NT2/D1 (cell line): ENCODE measurements around the gene SQSTM1.
A peak's percentile ranks its signal among the peaks of the same experiment; 100 is the strongest.

ENCODE experiments used
- DNase-seq: peaks from one replicate; pipeline ENCODE4 v3.0.0-alpha.2; 2011; ENCODE audit warnings: low read depth, low spot score
- H3K27me3 ChIP-seq: 2 replicates; pipeline ENCODE4 v1.6.0; 2011; ENCODE audit warnings: mild to moderate bottlenecking; ENCODE audit not compliant: insufficient read length, insufficient read depth
- H3K36me3 ChIP-seq: 2 replicates; pipeline ENCODE4 v1.6.1; 2011; ENCODE audit warnings: mild to moderate bottlenecking, low read length, mixed read lengths; ENCODE audit not compliant: insufficient read depth, insufficient read length
- H3K4me1 ChIP-seq: 2 replicates; pipeline ENCODE4 v1.5.1; 2011; ENCODE audit not compliant: insufficient read depth, insufficient read length
- H3K4me3 ChIP-seq: 2 replicates; pipeline ENCODE4 v1.5.1; 2011; ENCODE audit warnings: low read depth; ENCODE audit not compliant: insufficient read length
- H3K9ac ChIP-seq: 2 replicates; pipeline ENCODE4 v1.6.0; 2011; ENCODE audit warnings: low read depth; ENCODE audit not compliant: insufficient read length
- H3K9me3 ChIP-seq: 2 replicates; pipeline ENCODE4 v1.5.1; 2011; ENCODE audit warnings: mild to moderate bottlenecking, low read length; ENCODE audit not compliant: insufficient read depth
- SUZ12 ChIP-seq: IDR thresholded peaks from 2 replicates; pipeline ENCODE4 v1.6.1; 2011; ENCODE audit not compliant: insufficient read length, insufficient read depth; ENCODE audit errors: extremely low read depth
- YY1 ChIP-seq: IDR thresholded peaks from 2 replicates; pipeline ENCODE4 v1.6.1; 2011; ENCODE audit not compliant: insufficient read length, insufficient read depth
- ZNF274 ChIP-seq: IDR thresholded peaks from 2 replicates; pipeline ENCODE4 v1.6.1; 2011; ENCODE audit warnings: mild to moderate bottlenecking, low read depth, low read length

SQSTM1 gene

DNA sequence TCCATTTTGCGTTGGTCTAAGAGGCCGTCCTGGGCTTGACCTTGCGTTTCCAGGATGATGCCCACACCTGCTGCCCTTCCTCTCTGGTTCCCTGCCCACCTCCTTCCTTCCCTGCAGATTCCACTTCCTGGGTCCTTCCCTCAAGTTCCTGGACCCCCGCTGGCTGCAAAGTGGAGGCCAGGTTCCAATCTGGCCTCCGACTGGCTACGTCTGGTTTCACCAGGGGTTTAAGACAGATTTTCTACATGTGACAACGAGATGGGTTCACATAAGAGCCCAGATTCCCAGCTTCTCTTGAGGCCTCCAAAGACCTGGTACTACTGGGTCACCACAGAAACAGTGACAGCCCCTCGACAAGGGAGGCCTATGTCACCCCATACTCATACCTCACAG, 16.2 kb upstream of the SQSTM1 start:
- H3K9me3 ChIP-seq = no peaks in the 10 kb centered on the region
- TF ChIP-seq SUZ12 (no peak), ZNF274 (no peak), YY1 (no peak)
- H3K4me3 ChIP-seq = no peak overlapping the region
- no peak for DNase-seq
- peaks cover 26% of the 10 kb centered on the region for H3K4me1 ChIP-seq
- H3K27me3 ChIP-seq = no peaks in the 10 kb centered on the region
- peaks cover 23% of the 10 kb centered on the region for H3K36me3 ChIP-seq
- no peak overlapping the region for H3K9ac ChIP-seq

- peak overlapping the region; percentile 75 for H3K4me3 ChIP-seq
- H3K27me3 ChIP-seq = no peaks in the 10 kb centered on the region
- peaks cover 24% of the 10 kb centered on the region for H3K4me1 ChIP-seq
- H3K9me3 ChIP-seq = no peaks in the 10 kb centered on the region
- DNase-seq = no peak
- peak overlapping the region; percentile 81 for H3K9ac ChIP-seq
- TF ChIP-seq YY1 = no peak
- TF ChIP-seq SUZ12 = no peak
- TF ChIP-seq ZNF274 = no peak
- H3K36me3 ChIP-seq = peaks cover 17% of the 10 kb centered on the region
Measured at GRCh38 chr5:179805070-179805528, 15.6 kb upstream of the SQSTM1 start.

GRCh38 chr5:179805529-179806249, 15.0 kb upstream of the SQSTM1 start:
- Histone ChIP-seq H3K27me3 (no peaks in the 10 kb centered on the region), H3K36me3 (peaks cover 12% of the 10 kb centered on the region), H3K9ac (peak overlapping the region; percentile 88), H3K4me3 (peak overlapping the region; percentile 75), H3K9me3 (no peaks in the 10 kb centered on the region), H3K4me1 (peaks cover 24% of the 10 kb centered on the region)
- DNase-seq = no peak
- TF ChIP-seq YY1 (no peak), ZNF274 (no peak), SUZ12 (no peak)

DNA sequence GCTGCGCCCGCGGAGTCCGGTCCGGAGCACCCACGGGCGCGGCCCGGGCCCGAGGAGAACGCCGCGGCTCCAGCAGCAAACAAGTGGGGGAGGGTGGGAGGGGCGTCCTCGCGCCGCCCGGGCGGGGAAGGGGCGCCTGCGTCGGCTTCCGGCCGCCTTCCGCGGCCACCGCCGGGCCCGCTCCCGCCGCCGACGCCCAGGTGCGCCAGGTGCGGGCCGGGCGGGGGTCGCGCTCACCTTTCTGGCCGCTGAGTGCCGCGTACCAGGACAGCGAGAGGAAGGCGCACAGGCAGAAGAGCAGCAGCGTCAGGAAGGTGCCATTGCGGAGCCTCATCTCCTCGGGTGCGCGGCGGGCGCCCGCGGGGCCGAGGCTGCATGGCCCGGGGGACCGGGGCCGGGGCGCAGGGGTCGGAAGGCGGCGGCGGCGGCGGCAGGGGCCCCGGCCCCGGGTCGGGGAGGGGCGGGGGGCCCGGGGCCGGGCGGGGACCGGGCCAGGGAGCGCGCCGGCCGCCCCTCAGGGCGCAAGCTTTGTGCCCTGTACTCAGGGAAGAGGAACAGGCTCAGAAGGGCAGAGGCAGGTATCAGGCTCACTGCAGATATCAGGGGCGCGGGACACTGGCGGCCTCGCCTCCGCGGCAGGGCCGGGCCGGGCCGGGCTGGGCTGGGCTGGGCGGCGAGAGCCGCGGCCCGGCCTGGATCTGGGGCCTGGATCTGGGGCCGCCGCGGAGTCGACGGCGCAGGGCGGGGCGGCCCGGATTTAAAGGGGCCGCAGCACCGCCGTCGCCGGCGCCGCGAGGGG, 14.3 kb upstream of the SQSTM1 start, which contains the start of gene MGAT4B:
MGAT4B (minus strand) TSS at position 617 of the 799 bp plus-strand sequence; CDS start at position 334, 283 bp downstream.
- TF ChIP-seq SUZ12 (no peak), YY1 (no peak), ZNF274 (no peak)
- DNase-seq = no peak
- H3K9me3 ChIP-seq = no peaks in the 10 kb centered on the region
- peak within 1 kb of the TSS; percentile 75 for H3K4me3 ChIP-seq
- no peaks in the 10 kb centered on the region for H3K27me3 ChIP-seq
- peak within 1 kb of the TSS; percentile 88 for H3K9ac ChIP-seq
- peaks cover 5% of the 10 kb centered on the region for H3K36me3 ChIP-seq
- H3K4me1 ChIP-seq = peaks cover 24% of the 10 kb centered on the region

DNA sequence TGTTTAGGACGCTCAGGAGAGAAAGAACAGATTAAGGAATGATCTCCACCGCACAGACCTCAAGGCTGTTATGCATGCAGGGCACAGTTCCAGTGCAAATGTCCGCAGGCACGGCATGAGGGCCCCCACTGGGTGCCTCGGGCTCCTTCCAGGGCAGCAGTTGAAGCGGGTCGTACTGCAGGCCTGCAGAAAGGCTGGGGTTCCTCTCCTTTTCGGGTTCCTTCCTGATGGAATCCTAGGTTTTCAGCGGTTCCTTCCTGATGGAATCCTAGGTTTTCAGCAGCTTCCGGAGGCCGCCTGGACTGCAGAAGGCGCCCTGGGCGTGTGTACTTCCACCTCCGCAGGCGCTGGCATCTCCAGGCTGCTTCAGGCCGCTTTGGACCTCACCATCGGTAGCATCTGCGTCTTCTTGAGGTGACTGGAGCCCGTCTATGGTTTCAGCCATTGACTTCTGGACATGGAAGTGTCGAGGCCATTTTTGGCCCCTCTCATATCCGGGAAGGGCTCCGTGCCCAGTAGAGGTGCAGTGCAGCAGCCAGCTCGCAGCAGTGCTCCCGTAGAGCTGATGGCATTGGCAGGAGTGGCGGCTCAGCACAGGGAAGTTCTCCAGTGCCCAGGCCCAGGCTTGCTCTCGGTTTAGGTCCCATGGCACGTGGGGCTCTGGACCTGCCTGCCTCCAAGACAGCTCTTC, 8.4 kb upstream of the SQSTM1 start:
- Histone ChIP-seq H3K4me1 (peaks cover 2% of the 10 kb centered on the region), H3K9me3 (no peaks in the 10 kb centered on the region), H3K9ac (peak overlapping the region; percentile 39), H3K4me3 (peak overlapping the region; percentile 32), H3K27me3 (no peaks in the 10 kb centered on the region), H3K36me3 (peaks cover 31% of the 10 kb centered on the region)
- DNase-seq = no peak
- TF ChIP-seq SUZ12 (no peak), ZNF274 (no peak), YY1 (no peak)

- no peak for DNase-seq
- Histone ChIP-seq H3K9me3 (no peaks in the 10 kb centered on the region), H3K36me3 (peaks cover 31% of the 10 kb centered on the region), H3K4me3 (peak overlapping the region; percentile 1), H3K9ac (no peak overlapping the region), H3K27me3 (no peaks in the 10 kb centered on the region), H3K4me1 (peaks cover 2% of the 10 kb centered on the region)
- TF ChIP-seq YY1 = no peak
Measured at GRCh38 chr5:179812997-179813607, 7.6 kb upstream of the SQSTM1 start.

GRCh38 chr5:179814090-179814489, 6.6 kb upstream of the SQSTM1 start:
- H3K4me3 ChIP-seq = no peak overlapping the region
- H3K4me1 ChIP-seq = peaks cover 6% of the 10 kb centered on the region
- DNase-seq = no peak
- H3K9me3 ChIP-seq = no peaks in the 10 kb centered on the region
- no peak for TF ChIP-seq ZNF274
- no peak for TF ChIP-seq YY1
- no peak for TF ChIP-seq SUZ12
- peaks cover 31% of the 10 kb centered on the region for H3K36me3 ChIP-seq
- no peaks in the 10 kb centered on the region for H3K27me3 ChIP-seq
- H3K9ac ChIP-seq = no peak overlapping the region
